ENCODE data around the gene MIA3. TPM values are rescaled to one million over a fixed set of nuclear protein-coding genes. Genes with fewer than 3 reads are reported as not detected.

MIA3 gene
- total and polyA plus RNA-seq, 11 donors: 20.2 to 71.1 (median 58.9) TPM

DNA sequence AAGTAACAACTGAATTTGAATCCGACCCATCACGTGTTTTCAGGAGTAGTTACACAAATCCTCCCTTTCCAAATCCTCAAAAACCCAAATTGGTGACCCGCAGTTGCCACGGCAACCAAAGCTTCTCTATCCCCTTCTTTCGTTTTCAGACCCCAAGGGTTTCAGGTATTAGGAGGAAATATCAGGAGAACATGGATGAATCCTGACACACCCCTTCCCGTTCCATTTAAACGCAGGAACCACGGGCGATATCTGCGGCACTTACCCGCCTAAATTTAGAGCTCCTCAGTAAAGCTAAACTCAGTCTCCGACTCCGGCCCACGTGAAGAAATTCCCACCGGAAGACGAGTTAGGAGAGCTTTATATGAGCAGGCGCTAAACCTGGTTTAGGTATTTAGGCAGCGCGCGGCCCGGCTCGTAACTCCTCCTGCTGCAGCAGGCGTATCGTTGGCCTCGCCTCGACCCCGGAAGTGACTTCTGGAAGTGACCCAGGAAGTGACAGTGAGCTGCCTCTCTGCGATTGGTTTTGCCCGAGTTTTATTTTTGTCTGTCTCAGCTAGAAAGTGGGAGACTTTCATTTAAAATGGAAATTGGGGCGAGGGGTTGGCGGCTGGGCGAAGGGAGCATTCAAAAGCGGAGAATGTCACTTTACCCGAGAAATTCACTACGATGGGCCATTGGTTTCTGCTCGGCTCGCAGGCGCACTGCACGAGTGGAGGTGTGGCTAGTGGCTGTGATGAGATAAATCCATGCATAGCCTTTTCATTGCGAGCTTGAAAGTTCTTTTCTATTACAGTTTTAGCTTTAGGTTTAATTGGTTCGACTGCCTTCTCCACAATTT lies 28.2 kb upstream of the MIA3 start, which contains the start of gene TAF1A:
Gene TAF1A, minus strand, starts transcription at position 472 of the 841 bp plus-strand sequence.
- Histone ChIP-seq H3K4me1 (peaks cover 0 to 24% (median 14%) of the 10 kb centered on the region in 12 donors), H3K27me3 (no peaks in the 10 kb centered on the region), H3K9me3 (peaks cover 0 to 2% (median 0%) of the 10 kb centered on the region in 12 donors), H3K27ac (peak within 1 kb of the TSS in 11 of 12 donors; percentile 58 to 85 (median 76)), H3K4me3 (peak within 1 kb of the TSS; percentile 41 to 83 (median 66)), H3K36me3 (peaks cover 0 to 29% (median 20%) of the 10 kb centered on the region in 9 donors)
- TF ChIP-seq, protein P1, sequence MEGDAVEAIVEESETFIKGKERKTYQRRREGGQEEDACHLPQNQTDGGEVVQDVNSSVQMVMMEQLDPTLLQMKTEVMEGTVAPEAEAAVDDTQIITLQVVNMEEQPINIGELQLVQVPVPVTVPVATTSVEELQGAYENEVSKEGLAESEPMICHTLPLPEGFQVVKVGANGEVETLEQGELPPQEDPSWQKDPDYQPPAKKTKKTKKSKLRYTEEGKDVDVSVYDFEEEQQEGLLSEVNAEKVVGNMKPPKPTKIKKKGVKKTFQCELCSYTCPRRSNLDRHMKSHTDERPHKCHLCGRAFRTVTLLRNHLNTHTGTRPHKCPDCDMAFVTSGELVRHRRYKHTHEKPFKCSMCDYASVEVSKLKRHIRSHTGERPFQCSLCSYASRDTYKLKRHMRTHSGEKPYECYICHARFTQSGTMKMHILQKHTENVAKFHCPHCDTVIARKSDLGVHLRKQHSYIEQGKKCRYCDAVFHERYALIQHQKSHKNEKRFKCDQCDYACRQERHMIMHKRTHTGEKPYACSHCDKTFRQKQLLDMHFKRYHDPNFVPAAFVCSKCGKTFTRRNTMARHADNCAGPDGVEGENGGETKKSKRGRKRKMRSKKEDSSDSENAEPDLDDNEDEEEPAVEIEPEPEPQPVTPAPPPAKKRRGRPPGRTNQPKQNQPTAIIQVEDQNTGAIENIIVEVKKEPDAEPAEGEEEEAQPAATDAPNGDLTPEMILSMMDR (IDR thresholded peaks at IDR 0.05): no peak
- TF ChIP-seq POLR2A (IDR thresholded peaks at IDR 0.05): no peak
- 0 to 1% (median 1%) methylated on average over 27 to 41 of the region's 41 CpGs for WGBS, 4 donors
- ATAC-seq (peak; percentile 94 to 99 (median 99)), DNase-seq (peak; percentile 87 to 90 (median 88))
- intact Hi-C loops (cut with DNase I): loop anchor here in 3 of 10 donors (1.0 to 5.0 kb wide), 4 partner anchors 28 to 43 kb away; partner anchors contain the start of gene MIA3 (in 1 of the 3)

DNA sequence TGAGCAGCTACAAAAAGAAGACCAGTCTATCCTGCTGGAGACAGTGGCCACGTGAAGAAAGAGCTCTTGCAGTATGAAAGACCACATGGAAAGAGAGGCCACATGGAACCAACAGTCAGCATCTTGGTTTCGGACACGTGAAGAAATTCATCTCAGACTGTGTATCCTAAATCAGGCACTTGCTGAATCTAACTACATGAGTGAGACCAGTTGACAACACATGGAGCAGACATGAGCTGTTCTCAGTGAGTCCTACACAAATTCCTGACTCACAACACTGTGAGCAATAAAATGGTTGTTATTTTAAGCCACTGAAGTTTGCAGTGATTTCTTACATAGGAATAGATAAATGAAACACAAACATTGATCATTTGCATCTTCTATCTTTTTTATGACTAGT lies 25.7 kb upstream of the MIA3 start:
- intact Hi-C loops (cut with DNase I): loop anchor here in 1 of 10 donors (5.0 kb wide), 1 partner anchor 40 kb away; no protein-coding TSS in a partner anchor
- Histone ChIP-seq H3K36me3 (peaks cover 0 to 11% (median 6%) of the 10 kb centered on the region in 9 donors), H3K4me3 (no peak overlapping the region), H3K4me1 (peaks cover 0 to 24% (median 14%) of the 10 kb centered on the region in 12 donors), H3K27ac (no peak overlapping the region), H3K9me3 (peaks cover 0 to 5% (median 0%) of the 10 kb centered on the region in 12 donors), H3K27me3 (no peaks in the 10 kb centered on the region)
- WGBS, 4 donors: 79 to 88% (median 82%) methylated on average over 3 of the region's 3 CpGs
- TF ChIP-seq POLR2A (IDR thresholded peaks at IDR 0.05): no peak
- TF ChIP-seq, protein P1 (IDR thresholded peaks at IDR 0.05): no peak
- no peak for ATAC-seq
- no peak for DNase-seq

DNA sequence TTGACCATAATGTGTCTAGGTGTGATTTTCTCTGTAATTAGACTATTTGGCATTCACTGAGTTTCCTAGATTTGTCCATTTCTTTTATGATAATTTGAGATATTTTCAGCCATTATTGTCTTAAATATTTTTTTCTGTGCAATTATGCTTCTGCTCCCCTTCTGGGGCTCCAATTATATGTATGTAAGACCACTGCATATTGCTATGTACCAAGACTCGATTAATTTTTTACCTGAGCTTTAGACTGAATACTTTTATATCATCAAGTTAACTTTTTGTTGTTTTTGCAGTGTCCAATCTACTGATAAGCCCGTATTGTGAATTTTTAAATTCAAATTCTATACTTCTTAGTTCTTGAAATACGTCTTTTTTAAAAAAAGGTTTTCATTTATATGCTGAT lies 23.1 kb upstream of the MIA3 start:
- Histone ChIP-seq H3K4me3 (no peak overlapping the region), H3K9me3 (peaks cover 0 to 5% (median 0%) of the 10 kb centered on the region in 12 donors), H3K27me3 (no peaks in the 10 kb centered on the region), H3K27ac (no peak overlapping the region), H3K36me3 (no peaks in the 10 kb centered on the region), H3K4me1 (peaks cover 0 to 9% (median 6%) of the 10 kb centered on the region in 12 donors)
- ATAC-seq: no peak
- TF ChIP-seq, protein P1 (IDR thresholded peaks at IDR 0.05): no peak
- TF ChIP-seq POLR2A (IDR thresholded peaks at IDR 0.05): no peak
- DNase-seq: no peak
- 87 to 94% (median 88%) methylated on average over 3 of the region's 3 CpGs for WGBS, 4 donors
- intact Hi-C loops (cut with DNase I): loop anchor here in 1 of 10 donors (5.0 kb wide), 1 partner anchor 38 kb away; no protein-coding TSS in a partner anchor

DNA sequence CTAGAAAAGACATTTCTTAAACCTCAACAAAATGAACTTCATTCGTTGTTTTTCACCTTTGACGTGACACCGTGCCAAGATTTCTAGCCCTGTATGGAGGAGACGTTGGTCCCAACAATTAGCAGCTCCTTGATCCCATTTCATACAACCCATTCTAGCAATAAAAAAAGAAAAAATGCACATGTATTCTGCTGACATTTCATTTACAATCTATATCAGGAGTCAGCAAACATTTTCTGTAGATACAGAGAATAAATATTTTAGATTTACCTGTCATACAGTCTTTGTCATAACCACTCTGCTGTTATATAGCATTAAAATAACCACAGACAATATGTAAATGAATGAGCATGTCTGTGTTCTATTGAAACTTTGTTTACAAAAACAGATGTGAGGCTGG lies 21.2 kb upstream of the MIA3 start:
- no peaks in the 10 kb centered on the region for H3K4me1 ChIP-seq
- TF ChIP-seq POLR2A (IDR thresholded peaks at IDR 0.05): no peak
- TF ChIP-seq, protein P1 (IDR thresholded peaks at IDR 0.05): no peak
- H3K4me3 ChIP-seq: no peak overlapping the region
- H3K9me3 ChIP-seq: peaks cover 0 to 5% (median 0%) of the 10 kb centered on the region in 12 donors
- WGBS, 4 donors: 82 to 87% (median 83%) methylated on average over 4 of the region's 4 CpGs
- ATAC-seq (no peak), DNase-seq (no peak)
- intact Hi-C loops (cut with DNase I): no loop called here
- H3K36me3 ChIP-seq: no peaks in the 10 kb centered on the region
- no peak overlapping the region for H3K27ac ChIP-seq
- no peaks in the 10 kb centered on the region for H3K27me3 ChIP-seq
